Activated CD4-positive, alpha-beta memory T cell treated with anti-CD3 and anti-CD28 coated beads for 36 hours (primary cell): ENCODE data around the gene IRF1. TPM values are rescaled to one million over a fixed set of nuclear protein-coding genes. Genes with fewer than 3 reads are reported as not detected.
A peak's percentile ranks its signal among the peaks of the same experiment; 100 is the strongest.

Experiments used
- CTCF ChIA-PET: fragments of 350-600 bp; sonication (Branson Sonifier 250); formaldehyde crosslinking; loops from one replicate; lab custom pipeline; 2021; ENCODE audit warnings: antibody characterized with exemption, inconsistent platforms; lab: Charles Lee
- POLR2A ChIA-PET: fragments of 350-600 bp; sonication (Branson Sonifier 250); formaldehyde crosslinking; loops from one replicate; lab custom pipeline; 2021; ENCODE audit warnings: antibody characterized with exemption; lab: Charles Lee
- DNase-seq: peaks from one replicate; pipeline ENCODE4 v3.0.0-alpha.2; 2020
- H3K27ac Mint-ChIP-seq: one replicate; pipeline ENCODE4 v1.8.0; 2021; ENCODE audit warnings: mixed read lengths
- H3K27me3 Mint-ChIP-seq: one replicate; pipeline ENCODE4 v1.8.0; 2021; ENCODE audit warnings: mixed read lengths
- H3K36me3 Mint-ChIP-seq: one replicate; pipeline ENCODE4 v1.8.0; 2021; ENCODE audit warnings: mixed read lengths
- H3K4me1 Mint-ChIP-seq: one replicate; pipeline ENCODE4 v1.8.0; 2021; ENCODE audit warnings: low read depth, mixed read lengths
- H3K4me3 Mint-ChIP-seq: one replicate; pipeline ENCODE4 v1.8.0; 2021; ENCODE audit warnings: mild to moderate bottlenecking, mixed read lengths
- H3K9me3 Mint-ChIP-seq: one replicate; pipeline ENCODE4 v1.8.0; 2021; ENCODE audit warnings: mixed read lengths
- intact Hi-C: fragments of 100-400 bp; cut with micrococcal nuclease; formaldehyde crosslinking; loops from one replicate; pipeline ENCODE4 v1.15.1; 2023
- total RNA-seq, 2 experiments: library from RNA; stranded (reverse); gene quantifications; one replicate each; pipeline ENCODE4 v1.2.3, GENCODE V29; 2021

Gene IRF1
- total RNA-seq, 2 experiments from 2014 or later = 104 to 106 TPM

- CTCF ChIA-PET = interaction anchor here (0.8 to 3.4 kb wide), 8 partner anchors 12 to 86 kb away, joined by 3 to 14 read pairs (median 4); partner anchors contain the start of gene IRF1
- POLR2A ChIA-PET = interaction anchor here (0.7 to 13.7 kb wide), 6 partner anchors 9 to 62 kb away, joined by 3 to 252 read pairs (median 9); partner anchors contain the start of gene IRF1
- Mint-ChIP-seq H3K4me1 (peaks cover 75% of the 10 kb centered on the region), H3K4me3 (peak overlapping the region; percentile 7), H3K27ac (peak overlapping the region; percentile 91), H3K27me3 (no peaks in the 10 kb centered on the region), H3K36me3 (no peaks in the 10 kb centered on the region), H3K9me3 (no peaks in the 10 kb centered on the region)
- DNase-seq = peak; percentile 90
- intact Hi-C loops = loop anchor here (1.0 to 2.0 kb wide), 2 partner anchors 14 to 23 kb away; no protein-coding TSS in a partner anchor
Measured at GRCh38 chr5:132473019-132473531, 17.5 kb downstream of the IRF1 start.

DNA sequence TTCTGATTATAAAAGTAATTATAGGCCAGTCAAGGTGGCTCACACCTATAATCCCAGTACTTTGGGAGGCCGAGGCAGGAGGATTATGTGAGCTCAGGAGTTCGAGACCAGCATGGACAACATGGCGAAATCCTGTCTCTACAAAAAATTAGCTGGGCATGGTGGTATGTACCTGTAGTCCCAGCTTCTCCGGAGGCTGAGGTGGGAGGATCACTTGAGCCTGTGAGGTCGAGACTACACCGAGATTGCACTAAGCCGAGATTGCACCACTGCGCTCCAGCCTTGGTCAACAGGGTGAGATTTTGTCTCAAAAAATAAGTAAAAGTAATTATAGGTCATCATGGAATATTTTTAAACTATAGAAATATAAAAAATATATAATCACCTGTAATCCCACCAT is 18.1 kb downstream of the IRF1 start:
- peak overlapping the region; percentile 61 for H3K27ac Mint-ChIP-seq
- H3K36me3 Mint-ChIP-seq = no peaks in the 10 kb centered on the region
- POLR2A ChIA-PET = interaction anchor here (1.7 to 13.7 kb wide), 6 partner anchors 8 to 49 kb away, joined by 4 to 252 read pairs (median 16); partner anchors contain the start of gene IRF1
- H3K9me3 Mint-ChIP-seq = no peaks in the 10 kb centered on the region
- CTCF ChIA-PET = interaction anchor here (0.8 to 3.4 kb wide), 4 partner anchors 29 to 86 kb away, joined by 4 to 14 read pairs (median 11); no protein-coding TSS in a partner anchor
- no peak overlapping the region for H3K4me3 Mint-ChIP-seq
- H3K4me1 Mint-ChIP-seq = peaks cover 75% of the 10 kb centered on the region
- intact Hi-C loops = loop anchor here (2.0 kb wide), 1 partner anchor 14 kb away; no protein-coding TSS in a partner anchor
- DNase-seq = peak; percentile 9
- H3K27me3 Mint-ChIP-seq = no peaks in the 10 kb centered on the region

DNA sequence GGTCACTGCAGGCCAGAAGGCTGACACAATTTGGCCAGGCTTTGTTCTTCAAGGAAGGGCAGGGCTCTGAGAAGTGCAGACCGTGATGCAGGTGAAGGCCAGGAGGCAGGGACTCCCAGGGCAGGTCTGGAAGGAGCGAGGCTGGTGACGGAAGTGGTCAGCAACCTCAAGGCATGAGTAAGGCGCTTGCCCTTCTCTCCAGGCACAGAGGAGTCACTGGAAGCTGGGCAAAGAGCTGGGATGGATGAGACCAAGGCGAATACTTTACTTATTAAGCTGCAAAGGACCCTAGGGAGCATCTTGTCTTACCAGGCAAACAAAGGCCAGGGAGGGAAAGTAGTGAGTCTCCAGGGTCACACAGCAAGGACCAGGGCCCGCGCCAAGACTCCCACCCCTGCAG is 18.6 kb downstream of the IRF1 start:
- Mint-ChIP-seq H3K9me3 (no peaks in the 10 kb centered on the region), H3K27ac (peak overlapping the region; percentile 74), H3K4me1 (peaks cover 75% of the 10 kb centered on the region), H3K36me3 (no peaks in the 10 kb centered on the region), H3K27me3 (no peaks in the 10 kb centered on the region), H3K4me3 (no peak overlapping the region)
- ChIA-PET POLR2A (interaction anchor here (1.7 to 13.7 kb wide), 6 partner anchors 8 to 49 kb away, joined by 4 to 252 read pairs (median 16); partner anchors contain the start of gene IRF1), CTCF (interaction anchor here (1.4 to 3.4 kb wide), 4 partner anchors 29 to 53 kb away, joined by 5 to 14 read pairs (median 11); no protein-coding TSS in a partner anchor)
- intact Hi-C loops = loop anchor here (2.0 kb wide), 1 partner anchor 13 kb away; no protein-coding TSS in a partner anchor
- peak; percentile 27 for DNase-seq

DNA sequence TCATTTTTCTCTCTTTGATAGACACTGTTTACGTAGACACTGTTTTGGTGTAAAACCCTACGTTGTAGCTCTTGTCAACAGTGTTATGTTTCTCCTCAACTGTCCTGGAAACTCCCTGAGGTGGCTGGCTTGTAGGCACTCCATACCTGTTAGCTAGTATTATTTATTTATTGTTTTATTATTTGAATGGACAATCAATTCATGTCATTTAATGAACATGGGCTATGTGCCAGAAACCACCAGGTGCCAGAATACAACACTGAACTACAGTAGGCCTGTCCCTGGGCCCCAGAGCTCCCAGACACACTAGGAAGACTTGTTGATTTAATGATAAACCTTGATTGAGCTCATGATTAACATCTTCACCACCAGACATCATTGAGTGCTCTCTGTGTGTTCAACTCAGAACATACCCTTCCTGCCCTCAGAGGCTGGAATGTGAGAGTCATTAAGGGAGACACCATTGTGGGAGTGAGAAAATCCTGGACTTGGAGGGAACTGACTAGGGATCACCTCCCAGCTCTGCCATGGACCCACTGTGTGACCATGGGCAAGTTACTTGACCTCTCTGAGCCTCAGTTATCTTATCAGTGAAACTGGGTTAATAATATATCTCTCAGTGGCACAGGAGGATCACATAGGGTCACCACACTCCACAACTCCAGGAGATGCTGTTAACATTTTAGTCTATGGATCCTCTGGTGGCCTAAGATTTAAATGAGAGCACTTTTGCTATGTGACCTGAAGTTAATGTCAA is 19.2 kb downstream of the IRF1 start:
- Mint-ChIP-seq H3K4me3 (no peak overlapping the region), H3K9me3 (no peaks in the 10 kb centered on the region), H3K27ac (peak overlapping the region; percentile 74), H3K36me3 (no peaks in the 10 kb centered on the region), H3K4me1 (peaks cover 80% of the 10 kb centered on the region), H3K27me3 (no peaks in the 10 kb centered on the region)
- peak; percentile 10 for DNase-seq
- CTCF ChIA-PET = interaction anchor here (0.7 to 3.4 kb wide), 5 partner anchors 30 to 66 kb away, joined by 3 to 14 read pairs (median 10); no protein-coding TSS in a partner anchor
- intact Hi-C loops = no loop called here
- POLR2A ChIA-PET = interaction anchor here (1.7 to 13.7 kb wide), 6 partner anchors 9 to 48 kb away, joined by 4 to 252 read pairs (median 16); partner anchors contain the start of gene IRF1

DNA sequence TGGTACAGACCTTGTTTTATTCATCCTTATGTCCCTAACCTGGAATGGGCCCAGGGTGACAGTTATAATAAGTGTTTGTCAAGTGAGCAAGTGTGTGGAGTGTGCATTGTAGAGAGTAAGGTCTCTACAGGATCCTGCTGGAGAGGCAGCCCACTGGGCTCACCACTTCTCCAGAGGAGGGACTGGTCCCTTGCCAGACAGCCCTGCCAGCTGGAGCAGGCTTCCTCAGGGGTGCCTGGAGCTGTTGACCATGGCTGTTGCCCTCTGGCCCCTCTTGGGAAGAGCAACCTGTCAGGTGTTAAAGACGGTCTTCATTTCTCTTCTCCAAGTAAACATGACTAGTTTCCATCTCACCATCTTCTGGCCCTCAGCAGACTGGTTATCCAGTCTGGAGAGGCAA is 20.0 kb downstream of the IRF1 start:
- DNase-seq = peak; percentile 7
- no peak overlapping the region for H3K4me3 Mint-ChIP-seq

DNA sequence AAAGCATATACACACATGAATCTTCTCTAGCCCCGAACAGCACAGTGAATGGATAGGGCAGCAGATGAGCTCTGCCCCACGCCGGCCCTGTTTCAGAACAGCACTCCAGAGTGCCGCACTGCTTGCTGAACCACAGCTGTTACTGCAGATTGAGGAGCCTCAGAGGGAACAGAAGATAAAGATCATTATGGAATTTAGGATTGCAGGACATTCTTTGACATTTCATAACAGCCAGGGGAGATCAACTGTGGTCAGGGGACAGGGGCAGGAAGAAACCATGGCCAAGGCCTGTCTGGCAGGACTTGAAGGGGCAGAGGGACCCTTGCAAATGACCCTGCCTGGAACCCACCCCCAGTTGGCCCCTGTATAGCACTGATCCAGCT is 20.6 kb downstream of the IRF1 start:
- no peak overlapping the region for H3K27ac Mint-ChIP-seq
- H3K4me3 Mint-ChIP-seq = no peak overlapping the region
- H3K27me3 Mint-ChIP-seq = no peaks in the 10 kb centered on the region
- intact Hi-C loops = no loop called here
- no peaks in the 10 kb centered on the region for H3K9me3 Mint-ChIP-seq
- ChIA-PET POLR2A (interaction anchor here (0.6 to 13.7 kb wide), 5 partner anchors 9 to 43 kb away, joined by 3 to 252 read pairs (median 18); partner anchors contain the start of gene IRF1), CTCF (interaction anchor here (0.8 to 3.4 kb wide), 6 partner anchors 10 to 83 kb away, joined by 3 to 14 read pairs (median 3); no protein-coding TSS in a partner anchor)
- peak; percentile 5 for DNase-seq
- H3K36me3 Mint-ChIP-seq = no peaks in the 10 kb centered on the region
- peaks cover 87% of the 10 kb centered on the region for H3K4me1 Mint-ChIP-seq

More for the DNA sequence above, 20.0 kb downstream of the IRF1 start:
- ChIA-PET POLR2A (interaction anchor here (2.6 to 13.7 kb wide), 4 partner anchors 10 to 44 kb away, joined by 11 to 252 read pairs (median 22); partner anchors contain the start of gene IRF1), CTCF (interaction anchor here (0.7 to 3.4 kb wide), 7 partner anchors 42 to 84 kb away, joined by 3 to 14 read pairs (median 4); no protein-coding TSS in a partner anchor)
- Mint-ChIP-seq H3K27me3 (no peaks in the 10 kb centered on the region), H3K36me3 (no peaks in the 10 kb centered on the region), H3K4me1 (peaks cover 84% of the 10 kb centered on the region), H3K9me3 (no peaks in the 10 kb centered on the region), H3K27ac (no peak overlapping the region)
- intact Hi-C loops = no loop called here

GRCh38 chr5:132469380-132470009 is 21.1 kb downstream of the IRF1 start:
- Mint-ChIP-seq H3K36me3 (no peaks in the 10 kb centered on the region), H3K27me3 (no peaks in the 10 kb centered on the region), H3K9me3 (no peaks in the 10 kb centered on the region), H3K27ac (no peak overlapping the region), H3K4me3 (no peak overlapping the region), H3K4me1 (peaks cover 87% of the 10 kb centered on the region)
- intact Hi-C loops = no loop called here
- peak; percentile 5 for DNase-seq
- POLR2A ChIA-PET = interaction anchor here (0.6 to 13.7 kb wide), 4 partner anchors 9 to 43 kb away, joined by 3 to 252 read pairs (median 18); partner anchors contain the start of gene IRF1
- CTCF ChIA-PET = interaction anchor here (0.8 to 3.4 kb wide), 6 partner anchors 10 to 83 kb away, joined by 3 to 14 read pairs (median 3); no protein-coding TSS in a partner anchor

GRCh38 chr5:132468656-132469379 is 21.8 kb downstream of the IRF1 start:
- no peak overlapping the region for H3K27ac Mint-ChIP-seq
- CTCF ChIA-PET = no interaction called here
- intact Hi-C loops = no loop called here
- peak; percentile 1 for DNase-seq
- H3K4me1 Mint-ChIP-seq = peaks cover 90% of the 10 kb centered on the region
- no peaks in the 10 kb centered on the region for H3K9me3 Mint-ChIP-seq
- H3K36me3 Mint-ChIP-seq = no peaks in the 10 kb centered on the region
- no peaks in the 10 kb centered on the region for H3K27me3 Mint-ChIP-seq
- H3K4me3 Mint-ChIP-seq = no peak overlapping the region
- POLR2A ChIA-PET = interaction anchor here (0.6 to 13.7 kb wide), 3 partner anchors 10 to 19 kb away, joined by 3 to 252 read pairs (median 11); partner anchors contain the start of gene IRF1

DNA sequence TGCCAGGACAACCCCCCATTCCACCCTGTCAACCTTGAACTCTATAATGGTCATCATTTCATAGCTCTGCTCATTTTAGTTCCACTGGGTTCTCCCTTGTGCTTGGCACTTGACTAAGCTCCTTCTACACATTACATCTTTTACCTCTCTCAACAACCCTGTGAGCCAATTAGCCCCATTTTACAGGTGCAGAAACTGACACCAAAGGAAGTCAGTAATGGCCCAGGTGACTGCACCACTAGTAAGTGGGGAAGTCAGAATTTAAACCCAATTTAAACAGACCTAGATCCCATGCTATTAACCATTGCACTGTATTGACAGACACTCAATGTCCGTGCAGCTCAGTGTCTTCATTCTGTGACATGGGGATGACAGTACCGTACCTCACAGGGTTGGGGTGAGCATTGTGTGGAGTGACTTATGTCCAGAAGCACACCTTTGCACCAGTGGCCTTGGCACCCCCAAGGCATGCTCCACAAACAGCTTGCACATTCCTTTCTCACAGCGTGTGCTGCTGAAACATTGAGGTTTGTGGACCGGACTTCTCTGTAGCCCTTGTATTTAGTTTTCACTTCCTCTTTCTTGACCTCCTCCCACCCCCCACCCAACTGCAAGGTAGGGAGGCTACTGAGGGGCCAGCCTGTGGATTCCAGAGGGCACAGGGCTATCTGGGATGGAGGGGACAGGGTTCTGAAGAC is 23.1 kb downstream of the IRF1 start:
- peaks cover 2% of the 10 kb centered on the region for H3K36me3 Mint-ChIP-seq
- peak overlapping the region; percentile 69 for H3K27ac Mint-ChIP-seq
- peak overlapping the region; percentile 21 for H3K4me3 Mint-ChIP-seq
- ChIA-PET POLR2A (interaction anchor here (1.3 to 5.1 kb wide), 15 partner anchors 10 to 75 kb away, joined by 3 to 94 read pairs (median 13); partner anchors contain the start of gene IRF1), CTCF (interaction anchor here (0.7 to 5.0 kb wide), 13 partner anchors 11 to 270 kb away, joined by 3 to 53 read pairs (median 14); partner anchors contain the start of genes IRF1 and KIF3A)
- H3K4me1 Mint-ChIP-seq = peaks cover 88% of the 10 kb centered on the region
- H3K27me3 Mint-ChIP-seq = no peaks in the 10 kb centered on the region
- intact Hi-C loops = no loop called here
- no peaks in the 10 kb centered on the region for H3K9me3 Mint-ChIP-seq
- DNase-seq = peak; percentile 10
